GM12878 (cell line): Measurements from ENCODE around the gene SLC25A11.

Experiments used
- CREM ChIP-seq: IDR thresholded peaks from 2 replicates; pipeline ENCODE4 v1.6.1; 2014; ENCODE audit warnings: antibody characterized with exemption, low read depth
- EZH2 ChIP-seq: IDR thresholded peaks from 2 replicates; pipeline ENCODE4 v1.6.1; 2012; ENCODE audit warnings: low read depth, mild to moderate bottlenecking, control low read depth, inconsistent platforms, low read length, borderline replicate concordance; ENCODE audit not compliant: control insufficient read depth
- GABPA ChIP-seq: IDR thresholded peaks from 2 replicates; pipeline ENCODE4 v1.6.1; 2014; ENCODE audit warnings: antibody characterized with exemption, low read depth, mild to moderate bottlenecking, inconsistent platforms
- POLR2A ChIP-seq: IDR thresholded peaks from 2 replicates; pipeline ENCODE4 v1.6.1; 2011; ENCODE audit warnings: low read depth, mild to moderate bottlenecking, low read length
- RFX5 ChIP-seq: IDR thresholded peaks from 2 replicates; pipeline ENCODE4 v1.6.1; 2011; ENCODE audit warnings: low read depth, low read length, improper control_type of control experiment
- TAF1 ChIP-seq: IDR thresholded peaks from 2 replicates; pipeline ENCODE4 v1.6.1; 2011; ENCODE audit warnings: mild to moderate bottlenecking, low read depth, low read length, borderline replicate concordance
- TCF7 ChIP-seq: IDR thresholded peaks from 2 replicates; pipeline ENCODE4 v1.6.1; 2014; ENCODE audit warnings: antibody characterized with exemption, borderline replicate concordance
- TF ChIP-seq, protein P1 (sequence below), 3 experiments: IDR thresholded peaks in 2 of 3; conservative IDR thresholded peaks in 1 of 3; 2 replicates each; pipeline ENCODE4 v1.5.1; 2011; ENCODE audit warnings: low read depth in 3 of 3, low read length in 3 of 3, mild to moderate bottlenecking in 3 of 3, control low read depth in 2 of 3, moderate library complexity in 2 of 3, inconsistent platforms in 1 of 3, mixed read lengths in 1 of 3; ENCODE audit not compliant: control insufficient read depth in 2 of 3, insufficient read depth in 1 of 3; ENCODE audit errors: extremely low read depth in 1 of 3

DNA sequence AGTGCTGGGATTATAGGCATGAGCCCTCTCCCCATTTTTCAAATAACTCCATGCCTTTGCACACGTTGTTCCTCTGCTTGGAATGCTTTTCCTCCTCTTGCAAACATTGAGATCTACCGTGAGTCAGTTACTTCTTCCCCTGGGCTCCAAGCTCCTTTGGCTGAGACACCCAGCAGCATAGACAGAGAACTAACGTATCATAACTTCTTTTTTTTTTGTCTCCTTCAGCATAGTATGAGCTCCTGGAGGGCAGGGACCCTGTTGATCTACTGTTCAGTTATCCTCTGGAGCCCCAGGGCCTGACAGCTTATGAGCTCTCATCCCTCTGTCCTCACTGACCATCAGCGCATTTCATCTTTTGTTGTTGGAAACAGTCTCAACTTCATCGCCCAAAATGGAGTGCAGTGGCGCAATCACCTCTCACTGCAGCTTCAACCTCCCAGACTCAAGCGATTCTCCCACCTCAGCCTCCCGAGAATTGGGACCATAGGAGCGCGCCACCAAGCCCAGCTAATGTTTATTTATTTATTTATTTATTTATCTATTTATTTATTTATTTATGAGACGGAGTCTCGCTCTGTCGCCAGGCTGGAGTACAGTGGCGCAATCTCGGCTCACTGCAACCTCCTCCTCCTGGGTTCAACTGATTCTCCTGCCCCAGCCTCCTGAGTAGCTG lies 25.6 kb upstream of the SLC25A11 start:
- no peak for TF ChIP-seq CREM
- no peak for TF ChIP-seq POLR2A
- no peak for TF ChIP-seq GABPA
- no peak for TF ChIP-seq RFX5
- no peak for TF ChIP-seq TAF1
- no peak for TF ChIP-seq EZH2
- TF ChIP-seq, protein P1, sequence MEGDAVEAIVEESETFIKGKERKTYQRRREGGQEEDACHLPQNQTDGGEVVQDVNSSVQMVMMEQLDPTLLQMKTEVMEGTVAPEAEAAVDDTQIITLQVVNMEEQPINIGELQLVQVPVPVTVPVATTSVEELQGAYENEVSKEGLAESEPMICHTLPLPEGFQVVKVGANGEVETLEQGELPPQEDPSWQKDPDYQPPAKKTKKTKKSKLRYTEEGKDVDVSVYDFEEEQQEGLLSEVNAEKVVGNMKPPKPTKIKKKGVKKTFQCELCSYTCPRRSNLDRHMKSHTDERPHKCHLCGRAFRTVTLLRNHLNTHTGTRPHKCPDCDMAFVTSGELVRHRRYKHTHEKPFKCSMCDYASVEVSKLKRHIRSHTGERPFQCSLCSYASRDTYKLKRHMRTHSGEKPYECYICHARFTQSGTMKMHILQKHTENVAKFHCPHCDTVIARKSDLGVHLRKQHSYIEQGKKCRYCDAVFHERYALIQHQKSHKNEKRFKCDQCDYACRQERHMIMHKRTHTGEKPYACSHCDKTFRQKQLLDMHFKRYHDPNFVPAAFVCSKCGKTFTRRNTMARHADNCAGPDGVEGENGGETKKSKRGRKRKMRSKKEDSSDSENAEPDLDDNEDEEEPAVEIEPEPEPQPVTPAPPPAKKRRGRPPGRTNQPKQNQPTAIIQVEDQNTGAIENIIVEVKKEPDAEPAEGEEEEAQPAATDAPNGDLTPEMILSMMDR (IDR thresholded peaks at IDR 0.05 in 2 of 3, conservative IDR thresholded peaks at IDR 0.05 in 1 of 3; ENCODE audit: control insufficient read depth in 2 of 3, extremely low read depth in 1 of 3, insufficient read depth in 1 of 3, low read depth in 3 of 3, low read length in 3 of 3), result no peak
- TF ChIP-seq TCF7, result no peak
